ENCODE data around the gene PLP2.

The PLP2 gene

GRCh38 chrX:49208399-49208798 is 36.7 kb downstream of the PLP2 start:
- in situ Hi-C loops (cut with MboI; ENCODE audit: low sequenced_read_pairs): no loop called here

- in situ Hi-C loops (cut with MboI; ENCODE audit: low sequenced_read_pairs): no loop called here
Observed at GRCh38 chrX:49209434-49210251, 37.9 kb downstream of the PLP2 start.

- in situ Hi-C loops (cut with MboI; ENCODE audit: low sequenced_read_pairs): no loop called here
Observed at GRCh38 chrX:49210406-49210805, 38.7 kb downstream of the PLP2 start.

GRCh38 chrX:49211074-49211473 is 39.4 kb downstream of the PLP2 start:
- in situ Hi-C loops (cut with MboI; ENCODE audit: low sequenced_read_pairs): no loop called here

- in situ Hi-C loops (cut with MboI; ENCODE audit: low sequenced_read_pairs): no loop called here
Observed at GRCh38 chrX:49212209-49212608, 40.5 kb downstream of the PLP2 start.

GRCh38 chrX:49212861-49213260 is 41.2 kb downstream of the PLP2 start:
- in situ Hi-C loops (cut with MboI; ENCODE audit: low sequenced_read_pairs): no loop called here

- in situ Hi-C loops (cut with MboI; ENCODE audit: low sequenced_read_pairs): no loop called here
Observed at GRCh38 chrX:49214416-49214815, 42.7 kb downstream of the PLP2 start.

DNA sequence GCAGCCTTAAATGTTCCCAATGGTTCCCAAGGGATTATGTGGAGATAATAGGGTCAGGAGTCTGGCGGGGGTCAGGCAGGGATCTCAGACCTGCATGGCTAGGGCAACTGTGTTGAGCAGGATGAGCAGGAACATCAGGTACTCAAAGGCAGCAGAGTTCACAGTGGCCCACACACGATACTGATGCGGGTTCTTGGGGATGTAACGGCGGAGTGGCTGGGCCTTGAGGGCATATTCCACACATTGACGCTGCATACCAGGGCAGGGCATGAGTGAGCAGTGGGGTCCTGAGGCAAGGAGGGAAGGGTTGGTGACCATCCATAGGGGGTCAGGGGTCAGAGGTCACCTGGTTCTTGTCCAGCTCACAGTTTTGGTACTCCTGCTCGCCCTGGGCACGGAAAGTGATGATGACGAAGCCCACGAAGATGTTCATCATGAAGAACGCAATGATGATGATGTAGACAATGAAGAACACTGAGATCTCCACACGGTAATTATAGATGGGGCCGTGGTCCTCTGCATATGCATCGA is 43.4 kb downstream of the PLP2 start:
- in situ Hi-C loops (cut with MboI; ENCODE audit: low sequenced_read_pairs): no loop called here

- in situ Hi-C loops (cut with MboI; ENCODE audit: low sequenced_read_pairs): no loop called here
Observed at GRCh38 chrX:49220100-49220499, 48.4 kb downstream of the PLP2 start.

DNA sequence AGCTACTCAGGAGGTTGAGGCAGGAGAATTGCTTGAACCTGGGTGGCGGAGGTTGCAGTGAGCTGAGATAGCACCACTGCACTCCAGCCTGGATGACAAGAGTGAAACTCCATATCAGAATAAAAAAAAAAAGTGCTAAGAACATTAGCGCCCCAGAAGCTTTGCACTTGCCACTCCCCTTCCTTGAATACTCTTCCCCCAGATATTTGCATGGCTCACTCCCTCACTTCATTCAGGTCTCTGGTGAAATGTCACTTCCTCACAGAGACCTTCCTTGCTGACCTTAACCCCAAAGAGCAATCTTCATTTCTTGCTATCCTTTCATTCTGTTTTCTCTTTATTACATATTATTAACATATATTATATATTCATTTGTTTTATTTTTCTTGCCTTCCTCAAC is 50.2 kb downstream of the PLP2 start:
- in situ Hi-C loops (cut with MboI; ENCODE audit: low sequenced_read_pairs): no loop called here
